Kidney epithelial cell (primary cell): Measurements from ENCODE around the gene SYTL3. TPM values are rescaled to one million over a fixed set of nuclear protein-coding genes. Genes with fewer than 3 reads are reported as not detected.

Experiments used
- DNase-seq: peaks from one replicate; pipeline ENCODE4 v3.0.0-alpha.2; 2010; ENCODE audit warnings: low read depth
- H3K27me3 ChIP-seq: 2 replicates; pipeline ENCODE4 v1.6.0; 2011; ENCODE audit warnings: low read length; ENCODE audit not compliant: control insufficient read depth, insufficient read depth
- H3K36me3 ChIP-seq: 2 replicates; pipeline ENCODE4 v1.5.1; 2011; ENCODE audit warnings: low read length; ENCODE audit not compliant: control insufficient read depth, insufficient read depth
- H3K4me3 ChIP-seq: 2 replicates; pipeline ENCODE4 v1.5.1; 2011; ENCODE audit warnings: low read depth, mild to moderate bottlenecking, control low read depth, low read length
- CTCF ChIP-seq: IDR thresholded peaks from 2 replicates; pipeline ENCODE4 v1.5.1; 2011; ENCODE audit warnings: mild to moderate bottlenecking, moderate library complexity, low read length, control low read depth, inconsistent platforms; ENCODE audit not compliant: insufficient read depth, poor library complexity, severe bottlenecking
- total RNA-seq: library from RNA; depleted of rRNA; stranded (reverse); fragments of >200 nt; gene quantifications from 2 replicates; pipeline ENCODE4 v1.2.3, GENCODE V29; 2015

The SYTL3 gene
- total RNA-seq, 1 donor from 2014 or later: 3.6 TPM

GRCh38 chr6:158774717-158775449 is 125.0 kb downstream of the SYTL3 start:
- TF ChIP-seq CTCF: no peak
- DNase-seq: no peak
- H3K4me3 ChIP-seq: no peak overlapping the region
- peaks cover 19% of the 10 kb centered on the region for H3K36me3 ChIP-seq
- no peaks in the 10 kb centered on the region for H3K27me3 ChIP-seq

- DNase-seq: no peak
- no peak for TF ChIP-seq CTCF
- Histone ChIP-seq H3K36me3 (peaks cover 17% of the 10 kb centered on the region), H3K4me3 (no peak overlapping the region), H3K27me3 (no peaks in the 10 kb centered on the region)
Observed at GRCh38 chr6:158775832-158776231, 126.0 kb downstream of the SYTL3 start.

GRCh38 chr6:158776737-158777136 is 126.9 kb downstream of the SYTL3 start:
- TF ChIP-seq CTCF: no peak
- Histone ChIP-seq H3K27me3 (no peaks in the 10 kb centered on the region), H3K36me3 (peaks cover 11% of the 10 kb centered on the region), H3K4me3 (no peak overlapping the region)
- DNase-seq: no peak

- TF ChIP-seq CTCF: no peak
- no peaks in the 10 kb centered on the region for H3K27me3 ChIP-seq
- no peak overlapping the region for H3K4me3 ChIP-seq
- peaks cover 8% of the 10 kb centered on the region for H3K36me3 ChIP-seq
- no peak for DNase-seq
Observed at GRCh38 chr6:158777510-158777909, 127.7 kb downstream of the SYTL3 start.

- Histone ChIP-seq H3K27me3 (no peaks in the 10 kb centered on the region), H3K36me3 (peaks cover 10% of the 10 kb centered on the region), H3K4me3 (no peak overlapping the region)
- TF ChIP-seq CTCF: no peak
- no peak for DNase-seq
Observed at GRCh38 chr6:158778005-158778527, 128.2 kb downstream of the SYTL3 start.
